Limb (tissue), 2 donors: ENCODE measurements around the gene PLA2G4E.

ENCODE experiments used
- DNase-seq, 2 donors: peaks; one replicate each; pipeline ENCODE4 v3.0.0-alpha.2; 2016; ENCODE audit errors: extremely low spot score in 2 of 2

PLA2G4E gene

DNA sequence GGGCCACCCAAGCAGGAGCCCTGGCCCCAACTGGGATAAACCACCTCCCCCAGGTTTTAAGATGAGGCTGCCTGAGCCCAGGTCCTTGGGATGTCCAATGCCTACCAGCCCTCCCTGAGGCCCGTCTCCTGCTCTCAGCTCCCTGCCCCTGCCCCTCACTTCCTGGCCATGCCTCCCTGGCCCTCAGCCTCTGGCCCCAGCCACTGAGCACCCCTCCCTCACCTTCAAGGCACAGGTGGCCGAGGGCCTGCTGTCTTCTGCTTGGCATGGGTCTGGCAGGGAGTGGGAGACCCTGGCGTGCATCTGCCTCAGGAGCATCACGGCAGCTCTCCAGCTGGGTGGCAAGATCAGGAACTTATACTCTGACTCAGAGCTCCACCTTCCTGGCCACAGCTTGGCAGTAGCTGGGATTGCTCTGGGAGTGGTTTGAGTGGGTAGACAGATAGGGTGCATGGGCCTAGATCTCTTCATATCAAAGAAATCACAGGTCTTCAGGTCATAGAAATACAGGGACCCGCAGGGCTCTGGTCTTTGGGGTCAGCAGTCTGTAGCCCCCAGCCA, at the start of gene PLA2G4E:
TSS of gene PLA2G4E (minus strand) at position 330 of the 561 bp plus-strand sequence. CDS start at position 318, 12 bp downstream.
- DNase-seq: no peak

GRCh38 chr15:42070279-42070975, 49.6 kb upstream of the PLA2G4E start:
- DNase-seq: peak in 1 of 2 donors; percentile 22

DNA sequence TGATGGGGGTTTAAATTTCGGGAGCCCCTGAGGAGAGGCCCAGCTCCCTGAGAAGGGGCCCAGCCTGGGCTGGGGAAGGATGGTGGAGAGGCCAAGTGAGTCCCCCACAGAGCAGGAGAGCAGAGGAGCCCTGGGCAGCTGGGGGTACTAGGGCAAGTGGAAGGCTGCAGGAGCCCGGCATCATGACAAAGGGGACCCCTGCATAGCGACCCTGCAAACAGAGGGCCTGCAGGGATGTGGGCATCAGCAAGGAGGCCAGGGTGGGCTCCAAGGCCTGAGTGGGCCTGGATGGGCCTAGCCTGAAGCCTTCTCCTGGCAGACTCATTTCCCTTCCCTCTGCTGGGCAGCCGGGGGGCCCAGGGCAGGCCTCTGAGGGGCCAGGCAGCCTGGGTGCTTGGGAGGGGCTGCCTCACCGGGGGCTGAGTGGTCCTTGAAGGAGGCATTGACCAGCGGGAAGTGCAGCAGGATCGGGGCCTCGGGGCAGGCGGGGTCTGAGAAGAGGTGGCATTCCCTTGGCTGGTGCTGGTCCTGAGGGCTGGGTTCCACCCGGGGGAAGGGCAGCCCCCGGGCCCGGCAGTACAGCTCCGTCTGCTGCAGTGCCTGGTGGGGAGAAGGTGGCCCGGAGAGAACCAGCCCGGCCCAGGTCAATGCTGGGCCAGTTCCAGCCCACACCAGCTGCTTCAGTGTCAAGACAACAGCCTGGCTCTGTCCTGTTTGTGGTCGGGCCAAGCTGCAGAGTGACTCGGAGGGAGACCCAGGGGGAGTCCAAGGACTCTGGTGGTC, 48.8 kb upstream of the PLA2G4E start:
- DNase-seq: no peak

GRCh38 chr15:42069025-42069424, 48.2 kb upstream of the PLA2G4E start:
- DNase-seq: no peak

GRCh38 chr15:42068601-42069000, 47.8 kb upstream of the PLA2G4E start:
- no peak for DNase-seq

GRCh38 chr15:42066764-42067415, 46.0 kb upstream of the PLA2G4E start:
- no peak for DNase-seq

DNA sequence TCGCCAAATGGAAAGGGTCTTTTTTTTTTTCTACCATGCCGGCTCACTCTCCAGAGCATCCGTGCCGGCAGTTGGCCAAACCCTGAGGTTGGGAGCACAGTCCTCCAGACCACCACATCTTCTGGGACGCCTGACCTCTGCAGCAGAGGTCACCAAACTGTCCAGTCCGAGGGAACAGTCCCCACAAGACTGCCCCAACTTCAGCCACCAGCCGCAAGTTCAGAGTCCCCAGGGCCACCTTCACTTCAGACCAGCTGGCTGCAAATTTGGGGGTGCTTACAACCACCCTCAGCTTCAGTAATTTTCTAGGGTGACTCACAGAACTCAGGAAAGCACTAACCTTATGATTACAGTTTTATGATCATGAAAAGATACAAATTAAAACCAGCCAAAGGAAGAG, 44.6 kb upstream of the PLA2G4E start:
- no peak for DNase-seq

DNA sequence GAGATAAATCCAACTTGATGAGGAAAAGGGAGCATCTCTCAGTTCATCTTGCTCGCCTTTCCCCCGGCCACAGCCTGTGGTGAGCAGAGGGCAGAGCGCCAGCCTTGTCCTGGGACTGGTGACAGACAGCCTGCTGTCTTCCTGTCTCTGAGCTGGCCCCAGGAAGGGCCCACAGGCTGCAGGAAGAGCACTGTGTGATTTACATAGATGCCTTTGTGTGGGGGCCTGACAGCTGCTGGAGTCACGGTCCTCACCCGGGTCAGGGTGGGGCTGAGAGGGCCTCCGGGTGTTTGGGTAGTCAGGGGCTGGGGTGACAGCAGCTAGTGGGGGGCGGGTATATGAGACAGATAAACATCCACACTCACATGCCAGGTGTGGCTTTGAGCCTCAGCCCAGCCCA, 44.2 kb upstream of the PLA2G4E start:
- peak in 1 of 2 donors; percentile 49 for DNase-seq

GRCh38 chr15:42064271-42064670, 43.4 kb upstream of the PLA2G4E start:
- DNase-seq: no peak

DNA sequence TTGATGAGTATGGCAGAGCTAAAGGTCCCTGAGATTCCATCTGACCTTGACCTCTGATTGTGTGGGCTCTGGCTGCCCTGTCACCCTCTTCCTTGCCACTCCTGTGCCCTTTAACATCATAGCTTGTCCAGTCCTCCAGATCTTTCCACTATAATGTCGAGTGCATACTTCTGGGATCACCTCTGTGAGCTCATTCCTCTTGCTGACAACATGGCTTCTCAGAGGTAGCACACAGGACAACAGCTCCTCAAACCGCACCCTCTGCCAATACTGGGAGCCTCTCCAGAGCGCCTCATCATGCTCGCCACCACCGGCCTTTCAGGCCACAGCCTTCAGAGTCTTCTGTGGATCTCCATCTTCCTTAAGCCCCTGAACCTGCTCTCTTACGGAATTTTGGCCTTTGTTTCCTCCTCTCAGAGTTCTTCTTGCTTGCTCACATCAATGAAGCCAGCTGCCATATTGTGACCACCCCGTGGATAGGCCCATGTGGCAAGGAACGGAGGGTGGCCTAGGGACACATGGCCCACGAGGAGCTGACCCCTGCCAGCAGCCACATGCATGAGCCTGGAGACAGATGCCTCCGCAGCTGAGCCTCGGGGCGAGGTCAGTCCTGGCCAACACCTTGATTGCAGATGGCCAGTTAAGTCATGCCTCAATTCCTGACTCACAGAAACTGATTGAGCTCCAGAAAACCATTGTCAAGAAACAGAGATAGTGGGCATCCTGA, 42.4 kb upstream of the PLA2G4E start:
- DNase-seq: no peak

DNA sequence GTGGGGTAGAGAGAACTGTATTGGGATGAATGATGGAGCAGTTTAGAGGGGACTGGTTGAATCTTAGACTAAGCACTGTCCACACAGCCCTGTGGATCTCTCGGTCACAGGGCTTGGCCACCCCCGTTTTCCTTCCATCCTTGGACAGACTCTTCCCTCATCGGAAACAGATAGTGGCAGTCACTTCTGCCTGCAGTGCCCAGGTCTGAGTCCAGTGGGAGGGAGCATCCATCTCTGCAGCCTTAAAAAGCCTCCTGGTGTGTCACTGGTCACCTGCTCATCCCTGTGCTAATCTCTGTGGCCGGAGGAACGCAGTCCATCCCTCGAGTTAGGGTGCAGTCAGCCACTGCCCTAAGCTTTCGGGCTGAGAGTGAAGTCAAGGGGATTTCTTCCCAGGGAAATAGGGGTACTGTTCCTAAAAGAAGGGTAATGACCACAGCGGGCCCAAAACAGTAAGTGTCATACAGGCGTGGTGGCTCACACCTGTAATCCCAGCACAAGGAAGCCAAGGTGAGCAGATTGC, 41.5 kb upstream of the PLA2G4E start:
- no peak for DNase-seq

DNA sequence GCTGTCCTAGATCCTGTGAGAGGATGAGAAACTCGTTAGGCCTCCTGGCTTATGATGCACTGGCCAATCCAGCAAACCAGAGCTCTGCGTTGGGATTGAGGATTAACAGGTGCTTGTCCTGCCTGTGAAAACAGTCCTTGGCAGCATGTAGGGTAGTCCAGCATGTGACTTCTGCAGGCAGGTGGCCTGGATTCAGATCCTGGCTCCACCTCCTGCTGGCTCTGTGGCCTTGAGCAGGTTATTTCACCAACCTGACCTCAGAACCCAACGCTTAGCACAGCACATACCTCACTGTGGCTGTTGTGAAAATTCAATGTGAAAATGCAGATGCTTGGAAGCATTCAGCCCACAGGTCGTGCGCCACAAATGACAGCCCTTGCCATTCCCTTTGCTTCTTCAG, 40.0 kb upstream of the PLA2G4E start:
- no peak for DNase-seq

GRCh38 chr15:42060477-42060763, 39.6 kb upstream of the PLA2G4E start:
- no peak for DNase-seq

GRCh38 chr15:42059661-42060476, 39.0 kb upstream of the PLA2G4E start:
- peak in 1 of 2 donors; percentile 68 for DNase-seq

GRCh38 chr15:42058791-42059190, 37.9 kb upstream of the PLA2G4E start:
- no peak for DNase-seq

DNA sequence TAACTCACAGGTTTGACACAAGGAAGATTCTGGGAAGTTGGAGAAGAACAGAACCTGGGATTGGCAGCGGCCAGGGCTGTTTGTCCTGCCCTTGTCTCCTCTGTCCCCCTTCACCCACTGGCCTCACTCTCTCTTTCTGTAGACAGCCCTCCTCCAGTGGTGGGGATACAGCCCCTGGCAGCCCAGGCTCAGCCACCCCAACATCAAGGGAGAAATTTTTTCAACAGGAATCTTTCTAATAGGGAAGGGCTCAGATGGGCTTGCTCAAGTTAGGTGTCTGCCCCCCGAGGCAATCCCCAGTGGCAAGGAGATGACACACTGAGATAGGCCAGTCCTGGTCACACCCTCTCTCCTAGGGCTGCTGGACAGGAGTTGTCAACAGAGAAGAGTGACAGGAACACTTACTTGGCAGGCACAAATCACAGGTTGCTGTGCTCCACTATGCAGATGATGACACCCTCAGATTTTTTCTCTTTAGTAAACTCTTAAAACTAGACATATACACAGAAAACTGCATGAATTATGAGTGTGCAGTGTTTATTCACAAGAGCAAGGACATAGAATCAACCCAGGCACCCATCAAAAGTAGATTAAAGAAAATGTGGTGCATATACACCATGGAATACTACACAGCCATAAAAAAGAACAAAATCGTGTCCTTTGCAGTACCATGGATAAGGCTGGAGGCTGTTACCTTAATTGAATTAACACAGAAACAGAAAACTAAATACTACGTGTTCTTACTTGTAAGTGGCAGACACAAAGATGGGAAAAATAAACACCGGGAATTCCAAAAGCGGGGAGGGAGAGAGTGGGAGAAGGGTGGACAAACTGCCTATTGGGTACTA, 37.2 kb upstream of the PLA2G4E start:
- DNase-seq: no peak

DNA sequence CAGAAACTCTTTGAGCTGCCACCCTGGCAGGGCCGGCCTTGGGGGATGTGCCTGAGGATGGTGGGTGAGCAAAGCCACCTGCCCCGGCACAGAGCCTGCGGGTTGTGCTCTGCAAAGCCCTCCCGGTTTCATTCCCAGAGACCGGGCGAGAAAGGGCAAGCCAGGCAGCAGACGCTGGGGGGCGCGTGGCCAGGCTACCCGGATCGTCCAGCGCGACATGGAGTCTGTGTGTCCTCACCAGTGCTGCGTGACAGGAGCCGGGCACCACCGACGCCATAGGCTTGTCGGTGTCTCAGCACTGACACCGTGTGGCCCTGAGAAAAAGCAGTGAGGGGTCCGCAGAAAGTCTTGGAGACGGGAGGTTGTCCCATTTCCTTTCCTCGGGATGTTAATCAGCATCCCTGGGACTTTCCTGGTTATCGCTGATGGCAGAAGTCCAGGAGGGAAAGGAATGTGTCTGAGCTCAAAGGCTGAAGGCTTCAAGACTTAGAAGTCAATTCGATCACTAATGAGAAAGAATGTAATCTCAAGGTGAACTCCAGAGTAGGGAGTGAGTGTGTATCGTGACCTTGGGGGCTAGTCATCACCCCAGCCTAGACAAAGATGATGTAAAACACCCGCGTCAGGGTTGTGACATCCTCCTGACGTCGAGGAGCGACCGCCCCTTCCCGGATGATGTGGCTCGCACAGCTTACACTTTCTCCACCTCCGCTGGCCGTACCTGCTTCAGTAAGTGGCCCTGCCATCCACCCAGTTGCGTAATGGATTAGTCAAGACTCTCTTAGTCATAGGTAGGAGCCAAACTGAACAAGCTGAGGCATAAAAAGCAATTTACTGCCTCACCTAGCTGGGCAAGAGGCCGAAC, 36.3 kb upstream of the PLA2G4E start:
- DNase-seq: peak; percentile 78 to 80

DNA sequence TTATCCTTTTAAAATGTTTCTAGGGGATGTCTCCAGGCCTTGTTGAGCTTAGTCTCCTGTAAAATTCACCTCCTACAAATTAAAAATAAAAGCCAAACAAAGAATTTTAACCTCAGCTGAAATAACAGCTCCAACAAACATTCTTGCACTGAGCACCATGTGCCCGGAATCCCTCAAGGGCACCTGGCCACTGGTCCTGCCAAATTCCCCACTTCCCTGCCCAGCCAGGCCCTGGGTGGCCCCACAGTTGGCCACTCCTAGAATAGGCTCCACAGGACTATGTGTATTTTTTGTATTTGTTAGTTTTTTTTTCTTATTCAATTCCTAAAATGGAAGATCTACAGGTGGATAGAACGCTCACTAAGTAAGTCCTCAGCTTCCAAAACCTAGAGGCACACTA, 33.1 kb upstream of the PLA2G4E start:
- no peak for DNase-seq

DNA sequence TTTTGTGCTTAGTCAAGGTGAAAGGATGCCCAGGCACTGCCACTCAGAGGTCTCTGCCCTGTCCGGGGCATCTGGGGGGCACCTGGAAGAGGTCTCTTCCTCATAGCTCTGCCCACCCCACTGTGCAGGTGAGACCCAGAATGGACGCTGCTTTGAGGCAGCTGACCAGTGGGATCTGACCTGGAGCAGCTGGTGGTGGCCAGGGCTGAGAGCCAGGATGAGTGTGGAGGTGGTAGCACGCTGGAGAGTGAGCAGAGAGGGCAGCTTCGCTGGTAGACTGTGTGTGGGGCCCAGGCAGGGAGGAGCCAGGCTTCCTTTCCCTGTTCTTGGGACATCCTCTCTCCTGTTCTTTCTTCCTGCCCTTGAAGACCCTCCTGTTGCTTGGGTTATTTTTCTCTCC, 32.2 kb upstream of the PLA2G4E start:
- no peak for DNase-seq
